Activated T-helper 17 cell treated with anti-CD3 and anti-CD28 coated beads, Interleukin-2, amount 50 U/mL, for 72 hours (primary cell): ENCODE results near the gene TMEM255B. TPM values are rescaled to one million over a fixed set of nuclear protein-coding genes. Genes with fewer than 3 reads are reported as not detected.
A peak's percentile ranks its signal among the peaks of the same experiment; 100 is the strongest.

ENCODE experiments used
- ATAC-seq: fragments of 150-1000 bp; cut with Tn5 transposase; replicated peaks from 2 replicates; pipeline ENCODE4 v1.10.0; 2021; ENCODE audit warnings: mild to moderate bottlenecking, moderate library complexity
- H3K27ac Mint-ChIP-seq: one replicate; pipeline ENCODE4 v1.8.0; 2022; ENCODE audit warnings: mixed read lengths
- H3K27me3 Mint-ChIP-seq: one replicate; pipeline ENCODE4 v1.8.0; 2022; ENCODE audit warnings: mixed read lengths
- H3K36me3 Mint-ChIP-seq: one replicate; pipeline ENCODE4 v1.8.0; 2022; ENCODE audit warnings: low read depth, mild to moderate bottlenecking, mixed read lengths
- H3K4me1 Mint-ChIP-seq: one replicate; pipeline ENCODE4 v1.8.0; 2022; ENCODE audit warnings: mixed read lengths
- H3K4me3 Mint-ChIP-seq: one replicate; pipeline ENCODE4 v1.8.0; 2022; ENCODE audit warnings: mild to moderate bottlenecking, mixed read lengths
- H3K9me3 Mint-ChIP-seq: one replicate; pipeline ENCODE4 v1.8.0; 2022; ENCODE audit warnings: mixed read lengths
- total RNA-seq, 2 donors: library from RNA; stranded (reverse); gene quantifications; one replicate each; pipeline ENCODE4 v1.2.3, GENCODE V29; 2022

TMEM255B gene
- total RNA-seq, 2 donors from 2014 or later: 2.0 TPM

DNA sequence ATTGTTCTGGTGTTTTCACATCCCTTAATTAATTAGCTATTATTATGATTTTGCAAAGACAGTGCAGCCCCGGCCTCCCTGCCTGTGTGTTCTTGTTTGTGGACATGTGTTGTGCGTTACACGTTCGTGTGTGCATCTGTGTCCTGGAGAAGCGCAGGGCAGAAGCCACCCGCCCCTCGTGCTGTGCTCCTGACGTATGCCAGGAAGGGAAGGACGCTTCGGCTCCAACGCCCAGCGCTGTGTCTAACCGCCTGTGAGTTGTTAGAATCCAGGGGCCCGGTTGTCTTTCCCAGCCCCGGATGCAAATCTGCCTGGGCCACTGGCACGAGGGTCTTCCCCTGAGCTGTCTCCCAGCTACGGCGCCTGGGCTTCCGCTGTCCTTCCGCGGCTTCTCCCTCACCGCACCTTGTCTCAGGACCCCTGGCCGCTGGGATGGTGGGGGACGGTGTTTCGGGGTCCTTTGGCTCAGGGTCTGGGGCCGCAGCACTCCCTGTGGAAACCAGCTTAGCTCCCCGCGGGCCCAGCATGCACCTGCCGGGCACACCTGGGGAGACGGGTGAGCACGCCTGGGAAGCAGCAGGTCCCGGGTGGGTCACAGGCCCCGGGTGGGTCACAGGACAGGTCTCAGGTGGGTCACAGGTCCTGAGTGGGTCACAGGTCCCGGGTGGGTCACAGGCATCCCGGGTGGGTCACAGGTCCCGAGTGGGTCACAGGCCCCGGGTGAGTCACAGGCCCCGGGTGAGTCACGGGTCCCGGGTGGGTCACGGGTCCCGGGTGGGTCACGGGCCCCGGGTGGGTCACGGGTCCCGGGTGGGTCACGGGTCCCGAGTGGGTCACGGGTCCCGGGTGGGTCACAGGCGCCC, 53.4 kb downstream of the TMEM255B start:
- no peak overlapping the region for H3K27ac Mint-ChIP-seq
- no peaks in the 10 kb centered on the region for H3K9me3 Mint-ChIP-seq
- H3K27me3 Mint-ChIP-seq: no peaks in the 10 kb centered on the region
- ATAC-seq: no peak
- peaks cover 17% of the 10 kb centered on the region for H3K4me1 Mint-ChIP-seq
- peaks cover 10% of the 10 kb centered on the region for H3K36me3 Mint-ChIP-seq
- H3K4me3 Mint-ChIP-seq: no peak overlapping the region

DNA sequence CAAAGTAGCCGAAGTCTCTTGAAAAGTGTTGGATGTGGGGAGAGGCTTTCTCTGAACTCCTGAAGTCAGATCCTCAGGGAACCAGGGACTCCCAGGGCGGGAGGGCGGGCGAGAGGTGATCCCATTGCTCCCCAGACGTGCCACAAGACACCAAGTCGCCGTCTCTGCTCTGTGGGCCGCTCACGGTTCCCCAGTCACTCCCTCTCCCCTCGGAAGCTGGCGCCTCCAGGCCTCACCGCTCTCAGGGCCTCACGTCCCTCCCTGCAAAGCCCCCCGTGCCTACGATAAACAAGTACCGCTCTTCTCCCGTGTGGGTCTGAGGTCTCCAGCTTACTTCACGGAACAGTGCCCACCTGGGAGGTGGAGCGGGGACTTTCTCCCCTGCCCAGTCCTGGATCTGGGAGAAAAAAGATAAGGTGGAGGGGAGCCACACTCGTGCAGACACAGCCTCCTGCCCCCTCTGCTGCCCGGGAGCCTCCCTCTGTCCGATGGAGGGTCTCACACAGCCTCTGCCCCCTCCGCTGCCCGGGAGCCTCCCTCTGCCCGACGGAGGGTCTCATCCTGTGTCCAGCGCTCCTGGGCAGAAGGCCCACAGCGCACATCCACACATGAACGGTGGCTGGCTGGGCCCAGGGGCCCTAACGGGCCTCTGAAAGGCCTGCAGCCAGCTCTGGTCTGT, 54.2 kb downstream of the TMEM255B start:
- H3K4me1 Mint-ChIP-seq: peaks cover 17% of the 10 kb centered on the region
- no peak overlapping the region for H3K27ac Mint-ChIP-seq
- H3K27me3 Mint-ChIP-seq: no peaks in the 10 kb centered on the region
- no peaks in the 10 kb centered on the region for H3K9me3 Mint-ChIP-seq
- H3K4me3 Mint-ChIP-seq: no peak overlapping the region
- ATAC-seq: no peak
- H3K36me3 Mint-ChIP-seq: peaks cover 10% of the 10 kb centered on the region

DNA sequence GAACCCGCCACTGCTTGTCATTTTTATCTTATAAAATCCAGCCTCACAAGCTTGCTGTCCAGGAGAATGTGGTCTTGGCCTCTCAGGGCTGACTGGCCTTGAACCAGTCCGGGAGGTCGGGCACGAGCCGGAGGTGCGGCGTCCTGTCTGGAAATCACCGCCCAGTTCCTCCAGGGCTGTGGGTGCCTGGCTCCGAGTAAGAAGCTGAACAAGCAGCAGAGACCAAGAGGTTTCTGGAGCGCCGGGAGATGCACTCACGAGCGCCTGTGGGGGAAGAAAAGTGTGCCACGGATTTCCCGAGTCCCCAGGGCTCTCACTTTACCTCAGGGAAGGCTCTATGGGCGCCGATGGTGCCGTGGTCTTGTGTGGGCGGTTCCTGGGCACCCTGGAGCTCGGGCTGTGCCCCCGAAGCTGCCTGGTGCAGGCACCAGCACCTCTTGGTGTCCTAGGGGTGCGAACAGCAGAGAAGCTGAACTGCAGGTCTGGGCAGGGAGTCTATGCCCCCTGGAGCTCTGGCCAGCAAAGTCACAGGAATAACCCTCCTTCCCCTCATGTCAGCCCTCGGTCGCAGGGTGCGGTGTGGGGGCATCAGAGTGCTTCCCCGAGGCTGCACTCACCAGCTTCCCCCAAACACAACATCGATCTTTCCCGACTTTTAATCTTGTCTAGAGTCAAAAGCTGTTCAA, 54.9 kb downstream of the TMEM255B start:
- Mint-ChIP-seq H3K27me3 (no peaks in the 10 kb centered on the region), H3K4me3 (no peak overlapping the region), H3K4me1 (peaks cover 17% of the 10 kb centered on the region), H3K36me3 (peaks cover 10% of the 10 kb centered on the region), H3K9me3 (no peaks in the 10 kb centered on the region), H3K27ac (no peak overlapping the region)
- no peak for ATAC-seq

DNA sequence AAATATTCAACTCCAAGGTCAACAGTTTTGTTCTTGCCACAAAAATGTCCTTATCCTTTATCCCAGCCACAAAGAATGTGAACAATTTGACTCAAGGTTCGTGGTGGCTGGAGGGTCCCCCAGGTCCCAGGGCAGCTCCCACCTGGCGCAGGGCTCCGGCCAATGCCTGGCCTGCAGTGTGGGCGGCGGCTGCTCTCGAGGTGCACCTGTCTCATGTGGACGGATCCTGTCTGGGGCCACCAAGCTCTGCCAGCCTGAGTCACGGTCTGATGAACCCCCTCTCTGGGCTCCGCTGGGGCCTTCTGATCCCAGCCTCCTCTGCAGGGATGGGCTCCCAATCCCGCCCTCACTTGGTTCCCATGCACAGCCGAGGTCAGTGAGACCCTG, 55.4 kb downstream of the TMEM255B start:
- no peaks in the 10 kb centered on the region for H3K27me3 Mint-ChIP-seq
- no peak overlapping the region for H3K27ac Mint-ChIP-seq
- no peaks in the 10 kb centered on the region for H3K9me3 Mint-ChIP-seq
- peaks cover 10% of the 10 kb centered on the region for H3K36me3 Mint-ChIP-seq
- H3K4me3 Mint-ChIP-seq: no peak overlapping the region
- H3K4me1 Mint-ChIP-seq: peaks cover 17% of the 10 kb centered on the region
- no peak for ATAC-seq

DNA sequence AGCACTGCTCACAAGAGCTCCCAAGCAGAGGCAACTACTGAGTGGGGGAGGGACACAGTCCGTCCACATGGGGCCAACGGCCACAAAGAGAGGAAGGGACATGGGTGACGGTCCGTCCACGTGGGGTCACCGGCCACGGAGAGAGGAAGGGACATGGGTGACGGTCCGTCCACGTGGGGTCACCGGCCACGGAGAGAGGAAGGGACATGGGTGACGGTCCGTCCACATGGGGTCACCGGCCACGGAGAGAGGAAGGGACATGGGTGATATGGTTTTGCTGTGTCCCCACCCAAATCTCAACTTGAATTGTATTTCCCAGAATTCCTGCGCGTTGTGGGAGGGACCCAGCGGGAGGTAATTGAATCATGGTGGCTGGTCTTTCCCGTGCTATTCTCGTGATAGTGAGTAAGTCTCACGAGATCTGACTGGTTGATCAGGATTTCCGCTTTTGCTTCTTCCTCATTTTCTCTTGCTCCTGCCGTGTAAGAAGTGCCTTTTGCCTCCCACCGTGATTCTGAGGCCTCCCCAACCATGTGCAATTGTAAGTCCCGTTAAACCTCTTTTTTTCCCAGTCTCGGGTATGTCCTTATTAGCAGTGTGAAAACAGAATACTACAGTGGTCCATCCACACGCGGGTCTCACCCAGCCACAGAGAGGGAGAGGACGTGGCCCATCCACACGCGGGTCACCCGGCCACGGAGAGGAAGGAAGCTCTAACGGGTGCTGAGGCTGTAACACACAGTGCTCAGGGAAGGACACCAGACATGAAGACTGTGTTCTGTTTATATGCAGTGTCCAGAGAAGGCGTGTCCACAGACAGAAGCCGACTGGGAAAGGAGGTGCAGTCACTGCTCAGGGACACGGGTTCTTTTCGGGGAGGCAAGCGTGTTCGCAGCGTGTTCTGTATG, 56.4 kb downstream of the TMEM255B start:
- Mint-ChIP-seq H3K27ac (peak overlapping the region; percentile 96), H3K27me3 (no peaks in the 10 kb centered on the region), H3K36me3 (peaks cover 10% of the 10 kb centered on the region), H3K4me3 (peak overlapping the region; percentile 98), H3K4me1 (peaks cover 17% of the 10 kb centered on the region), H3K9me3 (no peaks in the 10 kb centered on the region)
- ATAC-seq: peak; percentile 61

DNA sequence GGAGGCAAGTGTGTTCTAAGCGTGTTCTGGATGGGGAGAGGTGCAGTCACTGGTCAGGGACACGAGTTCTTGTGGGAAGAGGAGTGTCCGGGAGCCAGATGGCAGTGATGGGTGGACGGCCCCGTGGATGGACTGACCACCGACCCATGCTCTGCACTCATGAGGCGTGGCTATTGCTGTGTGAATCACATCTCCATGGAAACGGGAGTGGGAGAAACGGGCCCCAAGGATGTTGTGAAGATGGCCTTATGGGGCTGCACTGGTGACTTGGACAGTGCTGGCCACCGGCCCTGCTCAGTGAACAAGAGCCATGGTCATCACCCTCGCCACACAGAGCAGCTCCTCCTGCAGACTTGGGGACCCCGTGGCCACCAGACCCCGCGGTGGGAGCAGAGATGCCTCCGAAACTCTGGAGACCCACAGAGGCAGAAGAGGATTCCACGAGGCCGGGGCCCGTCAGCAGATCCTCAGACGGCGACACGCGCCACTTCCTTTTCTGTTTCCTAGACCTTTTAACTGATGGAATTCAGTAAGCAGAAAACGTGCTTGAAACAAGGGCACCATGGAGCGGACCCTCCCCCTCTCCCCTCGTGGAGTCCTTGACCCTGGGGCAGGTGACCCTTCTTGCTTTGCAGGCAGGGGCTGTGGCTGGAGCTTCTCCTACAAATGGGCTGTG, 57.4 kb downstream of the TMEM255B start:
- peaks cover 10% of the 10 kb centered on the region for H3K36me3 Mint-ChIP-seq
- ATAC-seq: peak; percentile 14

DNA sequence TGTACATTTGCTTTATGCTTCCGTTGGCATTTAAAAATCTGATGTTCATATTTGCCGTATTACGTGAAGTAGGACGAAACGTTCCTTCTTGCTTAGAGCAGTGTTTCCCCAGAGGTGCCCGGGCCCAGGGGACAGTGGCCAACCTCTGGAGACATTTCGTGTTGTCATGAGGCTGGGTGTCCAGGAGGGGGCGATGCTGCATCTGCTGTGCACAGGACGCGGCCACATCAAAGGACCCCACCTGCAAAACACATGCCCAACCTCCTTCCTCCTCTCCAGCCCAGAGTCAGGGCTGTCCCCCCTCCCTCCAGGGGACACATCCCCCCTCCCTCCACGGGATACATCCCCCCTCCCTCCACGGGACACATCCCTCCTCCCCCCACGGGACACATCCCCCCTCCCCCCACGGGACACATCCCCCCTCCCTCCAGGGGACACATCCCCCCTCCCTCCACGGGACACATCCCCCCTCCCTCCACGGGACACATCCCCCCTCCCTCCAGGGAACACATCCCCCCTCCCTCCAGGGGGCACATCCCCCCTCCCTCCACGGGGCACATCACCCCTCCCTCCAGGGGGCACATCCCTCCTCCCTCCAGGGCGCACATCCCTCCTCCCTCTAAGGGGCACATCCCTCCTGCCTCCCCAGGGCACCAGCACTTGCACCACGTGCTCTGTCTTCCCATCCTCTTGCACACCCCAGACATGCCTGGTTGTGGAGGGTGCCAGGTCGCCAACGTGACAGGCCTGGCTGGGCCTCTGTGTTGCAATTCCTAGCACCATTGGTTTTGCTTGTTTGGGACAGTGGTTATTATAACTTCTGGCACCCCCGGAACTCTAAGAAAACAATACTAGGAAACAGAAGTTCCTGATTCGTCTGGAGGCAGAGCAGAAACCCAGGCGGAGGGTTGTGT, 58.2 kb downstream of the TMEM255B start:
- Mint-ChIP-seq H3K27ac (peak overlapping the region; percentile 75), H3K27me3 (no peaks in the 10 kb centered on the region), H3K36me3 (peaks cover 10% of the 10 kb centered on the region), H3K4me3 (peak overlapping the region; percentile 98), H3K9me3 (no peaks in the 10 kb centered on the region), H3K4me1 (peaks cover 17% of the 10 kb centered on the region)
- peak; percentile 78 for ATAC-seq

More for the DNA sequence above, 57.4 kb downstream of the TMEM255B start:
- H3K27me3 Mint-ChIP-seq: no peaks in the 10 kb centered on the region
- peak overlapping the region; percentile 96 for H3K27ac Mint-ChIP-seq
- H3K9me3 Mint-ChIP-seq: no peaks in the 10 kb centered on the region
- H3K4me3 Mint-ChIP-seq: peak overlapping the region; percentile 98
- H3K4me1 Mint-ChIP-seq: peaks cover 17% of the 10 kb centered on the region

DNA sequence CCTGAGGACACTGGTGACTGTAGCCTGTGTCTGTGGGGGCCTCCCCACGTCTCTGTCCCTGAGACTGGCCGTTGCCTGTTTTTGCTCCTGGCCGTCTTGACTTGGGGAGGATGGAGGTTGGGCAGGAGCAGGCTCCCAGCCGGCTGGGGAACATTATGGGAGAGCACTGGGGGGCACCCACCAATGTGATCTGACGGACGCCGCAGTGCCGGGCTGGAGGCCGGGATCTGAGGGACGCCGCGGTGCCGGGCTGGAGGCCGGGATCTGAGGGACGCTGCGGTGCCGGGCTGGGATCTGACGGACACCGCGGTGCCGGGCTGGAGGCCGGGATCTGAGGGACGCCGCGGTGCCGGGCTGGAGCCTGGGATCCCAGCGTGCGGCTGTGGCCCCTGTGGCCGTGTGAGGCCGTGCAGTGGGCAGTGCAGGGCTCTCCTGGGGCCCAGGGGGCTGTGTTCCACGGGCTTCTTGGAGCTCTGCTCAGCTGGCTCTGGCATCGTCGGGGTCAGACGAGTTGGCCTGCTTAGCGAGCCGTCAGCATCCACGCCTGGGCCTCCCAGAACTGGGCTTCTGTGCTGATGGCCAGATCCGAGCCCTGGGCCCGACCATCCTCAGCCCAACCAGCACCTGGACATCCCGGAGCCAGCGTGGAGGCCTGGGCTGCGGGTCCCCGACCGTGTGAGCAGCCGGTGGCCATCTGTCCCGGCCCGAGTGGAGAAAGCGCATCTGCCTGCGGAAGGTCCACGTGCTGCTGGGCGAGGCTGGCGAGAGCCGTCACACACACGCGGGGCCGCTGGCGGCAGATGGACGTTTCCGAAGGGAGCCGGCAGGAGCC, 59.0 kb downstream of the TMEM255B start:
- Mint-ChIP-seq H3K36me3 (peaks cover 10% of the 10 kb centered on the region), H3K27ac (peak overlapping the region; percentile 75), H3K9me3 (no peaks in the 10 kb centered on the region), H3K27me3 (no peaks in the 10 kb centered on the region), H3K4me3 (peak overlapping the region; percentile 98), H3K4me1 (peaks cover 17% of the 10 kb centered on the region)
- no peak for ATAC-seq

DNA sequence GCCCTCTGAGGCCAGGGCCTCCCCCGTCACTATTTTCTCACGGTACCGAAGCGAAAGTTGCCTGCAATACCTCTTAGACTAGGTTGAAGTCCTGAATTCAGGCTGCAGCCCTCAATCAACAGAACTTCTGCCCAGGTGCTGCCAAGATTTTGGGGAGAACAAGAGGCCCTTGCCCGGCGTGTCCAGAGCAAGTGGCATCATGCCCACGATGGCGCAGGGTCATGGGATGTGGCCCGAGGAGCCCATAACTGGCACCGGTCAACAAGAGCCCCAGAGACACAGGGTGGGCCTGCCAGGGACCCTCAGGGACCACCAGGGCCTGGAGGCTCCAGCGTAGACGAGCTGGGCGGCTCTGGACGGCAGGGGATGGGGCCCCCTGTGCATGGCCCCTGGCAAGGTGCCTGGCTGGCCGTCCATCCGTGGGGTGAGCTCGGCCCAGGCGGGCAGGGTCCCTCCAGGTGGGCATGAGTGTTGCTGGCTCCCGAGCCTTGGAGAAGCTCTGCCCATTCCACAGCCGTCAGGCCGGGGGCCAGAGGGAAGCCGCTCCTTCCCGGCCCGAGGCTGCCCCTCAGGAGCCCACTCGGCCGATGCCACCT, 59.8 kb downstream of the TMEM255B start:
- Mint-ChIP-seq H3K9me3 (no peaks in the 10 kb centered on the region), H3K27me3 (no peaks in the 10 kb centered on the region), H3K4me1 (peaks cover 17% of the 10 kb centered on the region), H3K27ac (no peak overlapping the region), H3K4me3 (no peak overlapping the region), H3K36me3 (peaks cover 10% of the 10 kb centered on the region)
- no peak for ATAC-seq

DNA sequence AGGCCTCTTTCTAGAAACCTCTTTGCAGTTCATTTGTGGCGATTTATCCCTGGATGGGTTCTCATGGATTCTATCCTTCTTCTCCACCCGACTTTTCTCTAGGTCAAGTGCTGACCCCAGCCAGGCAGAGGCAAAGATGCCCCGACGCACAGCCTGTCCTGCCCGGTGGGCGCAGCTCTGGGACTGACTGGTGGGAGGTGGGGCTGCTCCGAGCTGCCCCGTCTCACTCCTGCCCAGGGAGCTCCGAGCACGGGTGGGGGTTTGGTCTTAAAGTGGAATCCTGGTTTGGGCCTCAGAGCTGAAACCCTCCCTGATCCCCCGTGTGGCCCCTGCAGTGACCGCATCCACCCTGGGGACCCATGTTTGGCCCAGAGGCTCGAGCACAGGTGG, 60.3 kb downstream of the TMEM255B start:
- Mint-ChIP-seq H3K36me3 (peaks cover 10% of the 10 kb centered on the region), H3K9me3 (no peaks in the 10 kb centered on the region), H3K4me1 (peaks cover 17% of the 10 kb centered on the region), H3K27ac (no peak overlapping the region), H3K27me3 (no peaks in the 10 kb centered on the region), H3K4me3 (no peak overlapping the region)
- ATAC-seq: no peak

DNA sequence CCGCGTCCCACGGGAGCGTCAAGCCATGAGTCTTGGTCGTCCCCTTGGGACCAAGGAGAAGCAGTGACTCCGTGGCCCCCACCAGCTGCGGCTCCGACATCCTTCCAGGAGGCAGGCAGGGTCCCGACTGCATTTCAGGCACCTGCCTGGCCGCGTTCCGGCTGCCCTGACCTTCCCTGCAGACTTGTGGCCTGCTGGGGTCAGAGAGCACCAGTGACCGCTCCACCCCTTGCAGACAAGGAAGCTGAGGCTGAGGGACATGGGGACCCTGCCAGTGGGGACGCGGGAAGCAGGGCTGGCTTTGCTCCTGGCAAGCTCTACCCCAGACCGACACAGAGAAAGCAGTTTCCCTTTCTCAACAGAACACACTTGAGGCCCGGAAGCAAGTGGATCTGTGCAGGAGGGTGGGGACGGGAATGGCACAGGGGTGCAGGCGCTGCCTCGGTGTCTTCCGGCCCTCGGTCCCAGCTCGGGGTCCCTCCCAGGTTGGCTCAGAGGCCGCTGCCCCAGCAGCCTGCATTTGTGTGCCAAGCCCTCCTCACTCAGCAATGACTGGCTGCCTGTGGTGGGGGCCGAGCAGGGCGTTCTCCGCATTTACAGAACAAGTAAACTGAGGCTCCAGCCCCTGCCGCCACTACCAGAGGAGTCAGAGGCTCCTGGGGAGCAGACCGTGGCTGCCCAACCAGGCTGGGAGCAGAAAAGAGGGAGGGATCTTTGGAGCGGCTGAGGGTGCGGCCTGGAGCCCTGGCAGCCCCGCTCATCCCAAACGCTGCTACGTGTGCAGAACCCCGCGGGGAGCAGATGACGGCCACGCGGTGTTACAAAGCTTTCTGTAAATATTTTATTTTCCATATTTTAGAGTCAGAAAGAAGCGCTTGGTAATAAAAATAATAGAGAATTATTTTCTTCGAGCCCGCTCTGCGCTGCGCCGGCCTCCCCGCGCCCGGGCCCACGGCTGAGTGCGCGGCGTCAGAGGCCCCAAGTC, 61.0 kb downstream of the TMEM255B start:
- Mint-ChIP-seq H3K4me3 (no peak overlapping the region), H3K27me3 (no peaks in the 10 kb centered on the region)
- ATAC-seq: no peak

More for the DNA sequence above, 61.0 kb downstream of the TMEM255B start:
- Mint-ChIP-seq H3K36me3 (peaks cover 10% of the 10 kb centered on the region), H3K9me3 (no peaks in the 10 kb centered on the region), H3K27ac (no peak overlapping the region), H3K4me1 (peaks cover 17% of the 10 kb centered on the region)
